GM19463 (cell line): ENCODE results near the gene YY1AP1.
"Not testable (repeated sequence)": the region's sequence is repeated elsewhere in the genome, so short reads cannot be mapped to it uniquely, and the experiment has no call there.

Experiments used
- ATAC-seq: cut with Tn5 transposase; IDR thresholded peaks from one replicate; pipeline ENCODE4 v1.9.1; 2021; ENCODE audit warnings: mild to moderate bottlenecking, moderate library complexity; ENCODE audit not compliant: unreplicated experiment

Gene YY1AP1

DNA sequence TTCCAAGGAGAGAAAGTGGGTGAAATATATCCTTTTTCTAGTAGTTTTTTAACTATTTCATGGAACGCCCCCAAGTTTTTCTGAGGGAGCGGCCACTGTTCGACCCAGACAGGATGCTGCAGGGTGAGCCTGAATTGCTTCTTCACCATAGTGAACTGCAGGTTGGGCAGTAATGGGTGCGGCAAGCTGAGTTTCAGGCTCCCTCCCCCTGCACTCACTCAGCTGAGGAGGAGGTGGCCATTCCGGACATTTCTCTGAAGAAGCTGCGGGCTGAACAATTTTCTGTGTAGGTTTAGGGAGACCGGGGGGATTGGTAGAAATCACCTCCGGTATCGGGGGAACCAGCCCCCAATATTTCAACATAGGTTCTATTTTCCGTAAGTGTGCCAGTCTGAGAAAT, 8.5 kb upstream of the YY1AP1 start:
- ATAC-seq: no peak

DNA sequence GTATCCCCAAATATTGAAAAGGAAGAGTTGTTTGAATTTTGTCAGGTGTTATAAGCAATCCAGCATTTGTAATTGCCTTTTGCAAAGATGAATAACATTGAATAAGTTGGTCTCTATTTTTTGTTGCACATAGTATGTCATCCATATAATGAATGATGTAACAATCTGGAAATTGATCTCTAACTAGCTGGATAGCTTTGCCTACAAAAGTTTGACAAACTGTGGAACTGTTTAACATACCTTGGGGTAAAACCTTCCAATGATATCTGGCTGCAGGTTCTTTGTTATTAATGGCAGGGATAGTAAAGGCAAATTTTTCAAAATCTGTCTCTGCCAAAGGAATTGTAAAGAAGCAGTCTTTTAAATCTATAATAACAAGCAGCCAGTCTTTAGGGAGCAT, 8.0 kb upstream of the YY1AP1 start:
- ATAC-seq: no peak

DNA sequence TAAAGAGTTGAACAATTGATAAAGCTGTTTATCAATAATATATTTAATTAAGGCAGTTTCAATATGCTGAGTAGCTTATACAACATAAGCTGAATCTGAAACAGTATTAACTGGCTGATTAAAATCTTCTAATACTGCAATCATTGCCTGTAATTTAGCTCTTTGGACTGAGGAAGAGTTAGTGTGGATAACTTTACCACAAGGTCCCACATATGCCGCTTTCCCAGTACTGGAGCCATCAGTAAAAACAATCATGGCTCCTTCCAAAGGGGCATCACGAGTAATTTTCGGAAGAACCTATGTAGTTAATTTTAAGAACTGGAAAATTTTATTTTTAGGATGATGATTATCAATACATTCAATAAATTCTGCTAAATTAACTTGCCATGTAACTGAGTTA, 7.0 kb upstream of the YY1AP1 start:
- no peak for ATAC-seq

DNA sequence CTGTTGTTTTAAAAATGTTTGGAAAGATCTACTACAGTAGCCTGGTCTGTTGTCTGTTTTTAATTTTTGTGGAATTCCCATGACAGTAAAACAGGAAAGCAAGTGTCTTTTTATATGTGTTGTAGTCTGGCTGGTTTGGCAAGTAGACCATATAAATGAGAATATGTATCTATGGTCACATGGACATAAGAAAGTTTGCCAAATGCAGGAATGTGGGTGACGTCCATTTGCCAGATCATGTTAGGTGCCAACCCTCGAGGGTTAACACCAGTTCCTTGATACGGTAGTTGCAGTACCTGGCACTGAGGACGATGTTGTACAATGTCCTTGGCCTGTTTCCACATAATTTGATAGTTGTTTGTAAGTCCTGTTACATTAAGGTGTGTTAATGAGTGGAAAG, 6.5 kb upstream of the YY1AP1 start:
- no peak for ATAC-seq

DNA sequence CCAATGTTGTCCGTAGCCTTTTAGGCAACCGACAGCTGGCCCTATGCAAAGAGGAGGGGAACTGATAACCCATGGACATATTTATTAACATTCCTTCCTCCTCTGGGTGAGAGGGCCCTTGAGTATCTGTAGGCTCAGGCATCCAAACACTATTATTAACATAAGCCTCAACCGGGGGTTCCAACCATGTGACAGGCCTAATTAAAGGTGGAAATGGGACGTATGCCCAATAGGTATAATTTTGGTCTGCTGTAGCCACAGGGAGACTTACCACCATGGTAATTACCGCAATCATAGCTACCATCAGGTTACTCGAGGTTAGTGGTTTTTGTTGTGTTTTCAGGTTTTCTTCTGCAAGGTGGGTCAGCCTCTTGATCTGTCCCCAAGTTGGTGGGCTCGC, 5.6 kb upstream of the YY1AP1 start:
- ATAC-seq: no peak

DNA sequence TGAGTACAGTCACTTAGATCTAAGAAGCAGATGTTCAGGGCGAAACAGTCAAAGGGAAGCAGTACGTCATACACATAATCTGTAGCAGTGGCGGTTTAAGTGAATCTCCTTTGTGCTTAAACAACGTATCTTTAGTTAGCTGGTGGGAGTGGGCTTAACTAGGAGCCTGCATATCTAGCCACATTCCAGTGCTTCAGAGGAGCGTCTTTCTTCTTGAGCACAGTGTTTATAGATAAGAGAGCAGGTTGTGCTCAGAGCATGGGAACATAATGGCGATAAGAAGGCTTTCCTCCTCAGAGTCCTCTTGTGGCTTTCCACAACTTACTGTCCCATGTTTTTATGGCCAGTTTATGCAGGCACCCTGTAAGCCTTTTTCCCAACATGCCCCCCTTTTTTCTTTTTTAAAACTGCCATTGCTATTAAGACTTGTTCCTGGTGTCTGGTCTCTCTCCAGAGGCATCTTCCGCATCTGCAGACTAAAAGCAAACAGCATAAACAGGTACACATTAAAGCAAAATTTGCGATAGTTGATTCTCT, 3.5 kb upstream of the YY1AP1 start:
- ATAC-seq: no peak

DNA sequence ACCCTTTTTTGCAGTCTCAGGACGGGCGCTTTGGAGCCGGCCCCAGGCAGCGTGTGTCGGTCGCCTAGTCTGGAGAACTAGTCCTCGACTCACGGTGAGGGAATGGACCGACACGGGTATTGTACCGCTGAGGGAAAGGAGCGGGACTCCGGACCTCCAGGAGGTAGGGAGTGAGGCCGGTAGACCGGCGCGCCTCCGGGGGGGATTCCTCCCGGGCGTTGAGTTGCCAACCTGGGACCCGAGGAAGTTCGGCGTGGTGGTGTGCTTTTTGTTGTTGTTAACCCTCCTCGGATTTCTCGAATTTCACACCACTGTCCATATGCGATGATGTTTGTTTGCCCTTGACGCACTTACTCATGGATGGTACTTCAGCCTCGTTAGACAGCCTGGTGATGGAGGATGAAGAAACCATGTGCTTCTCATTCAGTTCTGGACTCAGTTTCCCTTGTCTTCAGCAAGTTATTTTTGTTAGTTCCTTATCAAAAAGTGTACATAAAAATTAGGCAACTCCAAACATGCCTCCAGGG, 570 bp upstream of the YY1AP1 start, which contains the start of gene DAP3:
TSS of gene DAP3 (plus strand) at position 11 of the 527 bp plus-strand sequence. CDS start 20,689 bp downstream, outside the sequence.
- not testable (repeated sequence) for ATAC-seq

DNA sequence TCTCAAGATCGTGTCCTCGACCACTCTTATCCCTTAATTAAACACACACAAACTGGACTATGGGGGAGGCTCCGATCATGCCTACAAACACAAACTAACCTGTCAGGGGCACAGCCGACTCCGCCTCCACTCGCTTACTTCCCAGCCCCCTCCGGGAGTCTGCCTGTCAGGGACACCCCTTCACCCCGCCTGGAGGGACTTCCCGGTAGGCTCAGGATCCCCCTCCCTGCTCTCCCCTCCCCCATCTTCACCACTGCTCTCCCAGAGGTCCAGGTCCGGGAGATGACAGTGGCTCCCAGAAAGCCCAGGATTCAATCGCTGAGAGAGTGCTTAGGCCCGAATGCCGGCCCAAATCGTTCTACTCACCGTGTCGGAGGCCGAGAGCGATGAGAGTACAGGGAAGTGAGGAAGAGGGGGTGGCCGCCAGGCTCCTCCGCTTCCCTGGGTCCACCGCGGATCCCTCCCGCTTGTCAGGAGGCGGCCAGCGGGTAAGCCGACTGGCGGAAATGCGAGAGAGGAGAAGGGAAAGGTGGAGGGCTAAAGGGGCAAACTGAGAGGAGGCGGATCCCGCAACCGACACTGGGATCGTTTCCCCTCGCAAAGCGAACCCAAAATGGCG, 760 bp downstream of the YY1AP1 start:
- peak; percentile 15 for ATAC-seq

DNA sequence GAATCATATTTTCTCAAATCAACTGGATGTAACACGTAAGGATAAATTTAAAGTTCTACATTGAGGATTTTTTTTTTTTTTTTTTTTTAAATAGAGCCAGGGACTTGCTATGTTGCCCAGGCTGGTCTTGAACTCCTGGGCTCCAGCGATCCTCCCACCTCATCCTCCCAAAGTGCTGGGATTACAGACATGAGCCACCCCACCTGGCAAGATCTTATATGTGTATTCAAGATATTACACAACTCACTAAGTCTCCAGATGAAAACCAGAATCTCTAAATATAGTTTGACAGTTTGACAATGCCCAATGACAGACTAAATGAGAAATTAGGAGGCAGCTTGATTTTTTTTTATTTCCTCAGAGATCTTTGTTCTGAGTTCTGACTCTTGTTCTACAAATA, 6.8 kb downstream of the YY1AP1 start:
- no peak for ATAC-seq

DNA sequence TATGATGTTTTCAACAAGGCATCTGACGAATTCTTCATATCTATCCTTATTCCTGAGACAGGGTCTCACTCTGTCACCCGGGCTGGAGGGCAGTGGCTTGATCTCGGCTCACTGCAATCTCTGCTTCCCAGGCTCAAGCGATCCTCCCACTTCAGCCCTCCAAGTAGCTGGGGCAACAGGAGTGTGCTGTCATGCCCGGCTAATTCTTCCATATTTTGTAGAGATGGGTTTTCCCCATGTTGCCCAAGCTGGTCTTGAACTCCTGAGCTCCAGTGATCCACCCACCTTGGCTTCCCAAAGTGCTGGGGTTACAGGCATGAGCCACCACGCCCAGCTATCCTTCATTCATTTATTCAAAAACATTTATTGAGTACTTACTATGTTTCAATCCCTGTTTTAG, 8.0 kb downstream of the YY1AP1 start:
- no peak for ATAC-seq

DNA sequence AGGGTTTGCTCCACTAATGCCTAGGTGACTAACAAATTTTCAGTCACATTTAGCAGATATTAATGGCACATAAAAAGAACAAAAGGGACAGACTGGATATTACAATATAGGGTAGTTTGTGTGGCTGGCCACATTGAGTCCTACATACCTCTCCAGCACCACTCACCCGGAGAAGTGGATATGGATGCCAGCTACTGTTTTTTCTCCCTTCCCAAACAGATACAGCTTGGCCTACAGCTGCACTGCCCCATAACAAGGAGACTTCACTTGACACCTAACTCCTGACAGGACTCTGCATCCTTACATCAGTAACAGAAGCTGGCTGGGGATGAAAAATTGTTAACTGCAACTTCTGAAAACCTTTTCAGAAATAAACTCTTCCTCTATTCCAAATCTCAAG, 9.6 kb downstream of the YY1AP1 start:
- ATAC-seq: not testable (repeated sequence)

DNA sequence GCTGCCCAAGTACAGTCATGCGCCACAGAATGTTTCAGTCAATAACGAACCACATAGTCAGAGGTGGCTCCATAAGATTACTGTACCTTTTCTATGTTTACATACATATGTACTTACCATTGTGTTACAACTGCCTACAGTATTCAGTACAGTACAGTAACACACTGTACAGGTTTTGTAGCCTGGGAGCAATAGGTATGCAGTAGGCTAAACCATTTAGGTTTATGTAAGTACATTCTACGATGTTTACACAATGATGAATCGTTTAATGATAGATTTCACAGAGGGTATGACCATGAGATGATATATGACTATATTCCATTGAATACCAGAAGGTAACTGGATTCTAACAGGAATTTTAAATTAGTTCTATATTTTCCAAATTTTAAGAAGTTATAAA, 10.5 kb downstream of the YY1AP1 start:
- no peak for ATAC-seq

DNA sequence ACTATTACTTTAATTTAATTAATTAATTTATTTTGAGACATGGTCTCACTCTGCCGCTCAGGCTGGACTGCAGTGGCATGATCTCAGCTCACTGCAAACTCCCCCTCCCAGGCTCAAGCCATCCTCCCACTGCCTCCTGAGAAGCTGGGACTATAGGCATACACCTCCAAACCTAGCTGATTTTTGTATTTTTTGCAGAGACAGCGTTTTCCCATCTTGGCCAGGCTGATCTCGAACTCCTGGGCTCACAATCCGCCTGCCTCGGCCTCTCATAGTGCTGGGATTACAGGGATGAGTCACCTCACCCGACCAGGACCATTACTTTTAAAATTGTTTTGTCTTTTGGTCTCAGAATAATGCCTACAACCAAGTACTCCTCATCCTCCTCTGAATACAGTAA, 15.6 kb downstream of the YY1AP1 start:
- ATAC-seq: no peak

DNA sequence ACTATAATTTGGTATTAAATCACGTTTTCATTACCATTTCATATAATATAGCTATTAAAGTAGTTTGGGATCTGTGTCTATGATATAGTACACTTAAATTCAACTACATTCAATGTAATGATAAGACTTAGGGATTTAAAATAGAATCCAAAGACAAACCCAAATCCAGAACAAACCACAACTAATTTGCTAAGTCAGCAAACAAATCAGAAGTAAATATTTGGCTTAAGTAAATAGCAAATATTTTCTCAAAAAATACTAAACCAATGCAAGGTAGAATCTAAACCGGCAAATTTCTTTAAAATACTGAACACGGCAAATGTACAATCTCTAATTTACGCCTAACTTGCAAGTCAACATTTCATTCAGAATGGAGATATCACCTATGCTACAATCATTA, 16.8 kb downstream of the YY1AP1 start:
- ATAC-seq: no peak

DNA sequence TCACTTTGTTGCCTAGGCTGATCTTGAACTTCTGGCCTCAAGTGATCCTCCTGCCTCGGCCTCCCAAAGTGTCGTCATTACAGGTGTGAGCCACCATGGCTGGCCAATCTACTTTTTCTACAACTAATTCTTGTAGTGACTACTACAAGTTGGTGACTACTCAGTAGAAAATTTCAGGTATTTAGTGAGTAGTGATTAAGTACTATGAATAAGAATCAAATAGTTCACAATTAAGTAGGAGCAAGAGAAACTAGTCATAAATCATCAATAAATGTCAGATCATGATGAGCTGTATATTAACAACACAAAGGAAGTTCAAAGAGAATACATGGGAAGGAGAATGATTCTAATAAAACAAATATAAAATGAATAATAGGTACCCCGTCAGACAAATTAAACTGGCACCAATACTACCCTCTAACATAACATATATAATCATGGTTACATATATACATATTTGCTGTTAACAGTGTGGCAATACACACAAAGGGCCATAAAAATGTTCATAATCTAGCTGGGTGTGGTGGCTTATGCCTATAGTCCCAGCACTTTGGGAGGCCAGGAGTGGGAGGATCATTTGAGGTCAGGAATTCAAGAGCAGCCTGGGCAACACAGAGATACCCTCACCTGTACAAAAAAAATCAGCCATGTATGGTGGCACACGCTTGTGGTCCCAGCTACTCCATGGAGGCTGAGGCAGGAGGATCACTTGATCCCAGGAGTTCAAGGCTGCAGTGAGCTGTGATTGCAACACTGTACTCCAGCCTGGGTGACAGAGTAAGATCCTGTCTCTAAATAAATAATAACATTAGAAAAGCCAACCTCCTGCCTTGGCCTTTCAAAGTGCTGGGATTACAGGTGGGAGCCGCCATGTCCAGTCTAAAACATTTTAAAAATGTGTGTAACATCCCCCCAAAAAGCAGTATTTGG, 19.1 kb downstream of the YY1AP1 start:
- no peak for ATAC-seq

DNA sequence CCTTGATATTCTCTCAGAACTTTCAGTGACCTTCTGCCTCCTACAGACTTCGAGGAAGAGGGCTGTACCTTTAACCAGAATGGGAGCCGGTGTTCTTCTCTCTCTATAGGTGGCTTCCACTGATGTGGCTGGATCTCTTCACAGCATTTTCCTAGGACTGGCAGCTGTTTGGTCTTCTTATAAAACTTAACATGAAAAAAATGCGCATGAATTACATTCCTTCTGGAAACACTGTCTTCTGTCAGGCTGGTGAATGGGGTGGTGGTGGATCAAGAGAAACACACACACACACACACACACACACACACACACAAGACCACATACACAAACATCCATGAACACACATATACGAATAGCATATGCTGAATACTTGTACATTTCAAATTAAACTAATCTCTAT, 27.3 kb downstream of the YY1AP1 start:
- ATAC-seq: not testable (repeated sequence)

DNA sequence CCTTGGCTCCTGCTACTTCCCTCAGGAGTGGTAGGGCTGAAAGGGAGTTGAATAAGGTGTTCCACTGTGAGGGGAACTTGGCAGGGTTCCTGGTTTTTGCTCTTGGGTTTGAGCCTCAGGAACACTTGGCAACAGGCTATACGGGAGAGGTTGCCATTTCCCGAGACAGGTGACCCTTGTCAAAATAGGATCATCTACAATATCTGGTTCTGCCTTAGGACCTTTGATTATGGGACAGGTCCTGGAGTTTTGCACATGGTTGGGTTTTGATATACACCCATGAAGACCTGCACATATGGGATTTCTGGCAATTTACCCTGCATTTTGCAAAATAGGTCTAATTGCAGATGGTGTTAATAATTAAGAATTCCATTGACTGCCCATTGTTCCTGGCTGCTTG, 31.1 kb downstream of the YY1AP1 start:
- no peak for ATAC-seq

DNA sequence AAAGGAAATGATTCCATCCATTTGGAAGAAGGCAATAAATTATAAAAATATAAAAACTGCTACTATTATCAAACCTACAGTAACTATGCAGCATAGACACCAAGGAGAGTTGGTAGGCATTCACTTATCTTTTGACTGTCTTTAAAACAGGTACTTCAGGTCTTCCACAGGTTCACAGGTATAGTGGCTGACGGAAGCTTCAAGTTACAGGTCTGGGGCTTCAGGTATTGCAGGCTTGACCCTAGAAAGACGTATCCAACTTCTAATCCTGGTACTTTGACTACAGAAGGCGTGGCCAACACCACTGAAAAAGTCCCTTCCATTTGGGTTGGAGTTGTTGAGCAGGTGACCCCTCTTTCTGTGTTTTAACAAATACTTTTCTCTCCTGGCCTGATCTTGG, 35.6 kb downstream of the YY1AP1 start:
- ATAC-seq: no peak

DNA sequence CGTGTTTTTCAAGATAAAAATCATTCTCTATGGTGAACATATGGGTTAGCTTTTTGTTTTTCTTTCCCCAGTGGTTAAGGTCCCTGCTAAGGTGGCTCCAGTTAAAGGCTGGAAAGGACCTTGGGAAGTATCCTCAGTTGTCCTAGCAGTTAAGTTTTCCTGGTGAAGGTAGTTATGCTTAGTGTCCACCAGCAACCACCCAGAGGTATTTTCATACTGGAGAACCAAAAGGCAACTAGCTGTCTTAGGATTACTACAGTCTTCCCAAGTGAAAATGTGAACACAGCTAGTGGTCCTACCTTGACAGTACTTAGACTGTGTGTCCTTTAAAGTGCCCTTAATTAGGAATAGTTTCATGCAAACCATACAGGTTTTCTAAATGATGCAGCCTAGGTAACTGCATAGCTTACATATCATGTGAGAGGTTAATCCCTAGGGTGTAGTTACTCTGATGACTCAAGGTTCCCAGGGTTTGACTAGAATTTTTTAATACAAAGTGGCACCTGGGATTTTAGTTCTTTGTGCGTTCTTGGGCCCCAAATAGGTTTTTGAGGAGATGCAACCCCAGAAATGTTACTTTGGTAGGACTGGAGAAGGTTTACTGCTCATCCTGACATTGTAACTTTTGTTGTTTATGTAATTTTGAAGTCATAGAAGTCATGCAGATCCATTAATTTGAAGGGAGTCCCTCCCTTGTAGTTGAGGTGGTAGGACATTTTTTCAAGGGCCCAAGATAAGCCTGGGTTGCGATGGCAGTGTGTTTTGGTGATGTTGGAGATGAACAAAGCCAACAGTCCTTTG, 36.5 kb downstream of the YY1AP1 start:
- no peak for ATAC-seq

DNA sequence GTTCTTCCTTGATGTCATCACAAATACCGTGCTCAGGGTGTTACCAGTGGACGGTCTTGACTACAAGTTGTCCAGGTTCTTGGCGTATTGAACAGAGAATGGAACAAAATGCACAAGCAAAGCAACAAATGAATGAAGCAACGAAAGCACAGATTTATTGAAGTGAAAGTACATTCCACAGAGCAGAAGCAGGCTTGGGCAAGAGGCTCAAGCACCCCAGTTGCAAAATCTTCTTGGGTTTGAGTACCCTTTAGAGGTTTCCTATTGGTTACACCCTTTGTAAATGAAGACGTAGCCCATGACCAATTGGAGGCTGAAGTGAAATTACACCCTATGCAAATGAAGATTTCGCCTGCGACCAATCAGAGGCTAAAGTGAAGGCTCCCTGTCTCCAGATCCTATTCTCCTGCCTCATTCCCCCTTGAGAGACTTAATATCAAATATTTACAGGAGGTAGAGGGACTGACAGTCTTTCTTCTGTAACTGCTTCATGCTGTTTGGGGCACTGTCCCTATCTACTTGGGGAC, 38.3 kb downstream of the YY1AP1 start:
- ATAC-seq: no peak

DNA sequence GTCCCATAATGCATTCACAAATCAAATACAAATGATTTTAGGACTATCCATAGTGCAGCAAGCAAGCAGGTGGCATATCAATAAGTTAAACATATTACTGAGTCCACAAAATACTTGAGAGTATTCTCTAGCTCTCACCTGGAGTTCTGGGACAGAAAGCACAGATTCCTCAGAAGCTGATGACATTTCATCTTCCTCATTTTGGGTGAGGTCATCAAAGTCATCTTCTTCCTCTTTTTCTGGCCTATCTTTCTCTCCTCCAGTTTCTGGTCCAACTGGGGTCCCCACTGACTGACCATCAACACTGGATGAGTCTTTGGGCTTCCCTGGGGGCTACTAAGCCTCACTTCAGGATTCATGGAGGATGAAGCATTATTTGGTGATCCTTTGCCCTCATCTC, 38.9 kb downstream of the YY1AP1 start:
- ATAC-seq: no peak
